Measurements from ENCODE around the gene RGMA. TPM values are rescaled to one million over a fixed set of nuclear protein-coding genes. Genes with fewer than 3 reads are reported as not detected.

The RGMA gene
- total and polyA plus RNA-seq, 2 donors from 2014 or later = 4.4 to 4.7 TPM

- H3K4me1 ChIP-seq (ENCODE audit: control insufficient read depth in 2 of 3, insufficient read depth in 2 of 3, low read depth in 1 of 3, low read length in 3 of 3) = no peaks in the 10 kb centered on the region
- no peak overlapping the region for H3K27ac ChIP-seq (ENCODE audit: low read depth in 2 of 2, low read length in 2 of 2)
- no peaks in the 10 kb centered on the region for H3K36me3 ChIP-seq (ENCODE audit: control insufficient read depth in 2 of 3, insufficient read depth in 3 of 3, low read length in 3 of 3)
- H3K27me3 ChIP-seq (ENCODE audit: control insufficient read depth, insufficient read depth, low read length) = no peaks in the 10 kb centered on the region
- no peaks in the 10 kb centered on the region for H3K9me3 ChIP-seq (ENCODE audit: control insufficient read depth in 2 of 3, insufficient read depth in 1 of 3, low read length in 3 of 3)
- DNase-seq (peak in 2 of 5 donors; percentile 23 to 70), FAIRE-seq (no peak)
- intact Hi-C loops (cut with DNase I) = no loop called here
- no peak overlapping the region for H3K4me3 ChIP-seq (ENCODE audit: low read length in 3 of 3)
- no peak overlapping the region for H3K9ac ChIP-seq (ENCODE audit: low read length in 3 of 3)
- TF ChIP-seq, protein P1, sequence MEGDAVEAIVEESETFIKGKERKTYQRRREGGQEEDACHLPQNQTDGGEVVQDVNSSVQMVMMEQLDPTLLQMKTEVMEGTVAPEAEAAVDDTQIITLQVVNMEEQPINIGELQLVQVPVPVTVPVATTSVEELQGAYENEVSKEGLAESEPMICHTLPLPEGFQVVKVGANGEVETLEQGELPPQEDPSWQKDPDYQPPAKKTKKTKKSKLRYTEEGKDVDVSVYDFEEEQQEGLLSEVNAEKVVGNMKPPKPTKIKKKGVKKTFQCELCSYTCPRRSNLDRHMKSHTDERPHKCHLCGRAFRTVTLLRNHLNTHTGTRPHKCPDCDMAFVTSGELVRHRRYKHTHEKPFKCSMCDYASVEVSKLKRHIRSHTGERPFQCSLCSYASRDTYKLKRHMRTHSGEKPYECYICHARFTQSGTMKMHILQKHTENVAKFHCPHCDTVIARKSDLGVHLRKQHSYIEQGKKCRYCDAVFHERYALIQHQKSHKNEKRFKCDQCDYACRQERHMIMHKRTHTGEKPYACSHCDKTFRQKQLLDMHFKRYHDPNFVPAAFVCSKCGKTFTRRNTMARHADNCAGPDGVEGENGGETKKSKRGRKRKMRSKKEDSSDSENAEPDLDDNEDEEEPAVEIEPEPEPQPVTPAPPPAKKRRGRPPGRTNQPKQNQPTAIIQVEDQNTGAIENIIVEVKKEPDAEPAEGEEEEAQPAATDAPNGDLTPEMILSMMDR (IDR thresholded peaks at IDR 0.05; ENCODE audit: borderline replicate concordance, extremely low read depth, insufficient read depth) = no peak
Observed at GRCh38 chr15:93037820-93038705, 50.9 kb downstream of the RGMA start.

GRCh38 chr15:93036951-93037819 lies 51.8 kb downstream of the RGMA start:
- H3K36me3 ChIP-seq (ENCODE audit: control insufficient read depth in 2 of 3, insufficient read depth in 3 of 3, low read length in 3 of 3) = no peaks in the 10 kb centered on the region
- FAIRE-seq (no peak), DNase-seq (peak in 4 of 5 donors; percentile 41 to 71 (median 60))
- no peak overlapping the region for H3K27ac ChIP-seq (ENCODE audit: low read depth in 2 of 2, low read length in 2 of 2)
- H3K9ac ChIP-seq (ENCODE audit: low read length in 3 of 3) = no peak overlapping the region
- H3K9me3 ChIP-seq (ENCODE audit: control insufficient read depth in 2 of 3, insufficient read depth in 1 of 3, low read length in 3 of 3) = no peaks in the 10 kb centered on the region
- no peak overlapping the region for H3K4me3 ChIP-seq (ENCODE audit: low read length in 3 of 3)
- TF ChIP-seq, protein P1 (IDR thresholded peaks at IDR 0.05; ENCODE audit: borderline replicate concordance, extremely low read depth, insufficient read depth) = no peak
- intact Hi-C loops (cut with DNase I) = no loop called here
- H3K27me3 ChIP-seq (ENCODE audit: control insufficient read depth, insufficient read depth, low read length) = no peaks in the 10 kb centered on the region
- H3K4me1 ChIP-seq (ENCODE audit: control insufficient read depth in 2 of 3, insufficient read depth in 2 of 3, low read depth in 1 of 3, low read length in 3 of 3) = no peaks in the 10 kb centered on the region

GRCh38 chr15:93035953-93036810 lies 52.8 kb downstream of the RGMA start:
- H3K4me3 ChIP-seq (ENCODE audit: low read length in 3 of 3) = no peak overlapping the region
- peak; percentile 56 to 78 (median 72) for DNase-seq
- no peaks in the 10 kb centered on the region for H3K4me1 ChIP-seq (ENCODE audit: control insufficient read depth in 2 of 3, insufficient read depth in 2 of 3, low read depth in 1 of 3, low read length in 3 of 3)
- no peaks in the 10 kb centered on the region for H3K9me3 ChIP-seq (ENCODE audit: control insufficient read depth in 2 of 3, insufficient read depth in 1 of 3, low read length in 3 of 3)
- intact Hi-C loops (cut with DNase I) = no loop called here
- no peaks in the 10 kb centered on the region for H3K36me3 ChIP-seq (ENCODE audit: control insufficient read depth in 2 of 3, insufficient read depth in 3 of 3, low read length in 3 of 3)
- H3K27ac ChIP-seq (ENCODE audit: low read depth in 2 of 2, low read length in 2 of 2) = no peak overlapping the region
- FAIRE-seq = no peak
- TF ChIP-seq, protein P1 (IDR thresholded peaks at IDR 0.05; ENCODE audit: borderline replicate concordance, extremely low read depth, insufficient read depth) = peak; percentile 61
- no peak overlapping the region for H3K9ac ChIP-seq (ENCODE audit: low read length in 3 of 3)
- H3K27me3 ChIP-seq (ENCODE audit: control insufficient read depth, insufficient read depth, low read length) = no peaks in the 10 kb centered on the region
